Activated CD4-positive, alpha-beta T cell treated with anti-CD3 and anti-CD28 coated beads, Interleukin-2, amount 10 ng/mL, durations not matched to agents 7 days and 5 days (primary cell): Measurements from ENCODE around the gene FIG4. TPM values are rescaled to one million over a fixed set of nuclear protein-coding genes. Genes with fewer than 3 reads are reported as not detected.

Source experiments
- CTCF ChIA-PET: fragments of 350-600 bp; sonication (Branson Sonifier 250); formaldehyde crosslinking; loops from one replicate; lab custom pipeline; 2021; ENCODE audit warnings: antibody characterized with exemption; lab: Charles Lee
- POLR2A ChIA-PET: fragments of 350-600 bp; sonication (Branson Sonifier 250); formaldehyde crosslinking; loops from one replicate; lab custom pipeline; 2021; ENCODE audit warnings: antibody characterized with exemption; lab: Charles Lee
- DNase-seq: peaks from one replicate; pipeline ENCODE4 v3.0.0-alpha.2; 2020
- H3K27ac Mint-ChIP-seq: one replicate; pipeline ENCODE4 v1.8.0; 2021; ENCODE audit warnings: mild to moderate bottlenecking, moderate library complexity, mixed read lengths
- H3K27me3 Mint-ChIP-seq: one replicate; pipeline ENCODE4 v1.8.0; 2021; ENCODE audit warnings: mixed read lengths
- H3K36me3 Mint-ChIP-seq: one replicate; pipeline ENCODE4 v1.8.0; 2021; ENCODE audit warnings: low read depth, mixed read lengths
- H3K4me1 Mint-ChIP-seq: one replicate; pipeline ENCODE4 v1.8.0; 2021; ENCODE audit warnings: mixed read lengths
- H3K4me3 Mint-ChIP-seq: one replicate; pipeline ENCODE4 v1.8.0; 2021; ENCODE audit warnings: mild to moderate bottlenecking, moderate library complexity, mixed read lengths
- H3K9me3 Mint-ChIP-seq: one replicate; pipeline ENCODE4 v1.8.0; 2021; ENCODE audit warnings: mixed read lengths
- total RNA-seq, 2 experiments: library from RNA; stranded (reverse); gene quantifications; one replicate each; pipeline ENCODE4 v1.2.3, GENCODE V29; 2021

FIG4 gene
- total RNA-seq, 2 experiments from 2014 or later: 11.0 to 11.6 TPM

DNA sequence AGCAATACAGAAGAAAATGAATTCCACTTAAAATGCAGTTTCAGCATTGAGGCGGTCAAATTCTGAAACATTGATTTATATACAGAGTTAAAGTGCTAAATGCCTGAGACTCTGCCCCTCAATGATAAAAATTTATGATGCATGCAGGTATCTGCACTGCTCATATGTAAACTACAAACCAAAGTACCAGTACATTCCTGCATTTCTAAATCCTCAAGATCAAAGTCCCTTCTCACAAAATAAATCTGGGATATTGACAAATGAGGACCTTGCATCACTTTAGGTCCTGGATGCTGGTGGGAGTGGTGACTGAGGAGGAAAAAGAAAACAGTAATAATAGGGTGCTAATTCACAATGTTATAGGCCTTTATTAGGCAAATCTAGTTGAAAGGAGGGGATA is 101.9 kb downstream of the FIG4 start:
- peaks cover 5% of the 10 kb centered on the region for H3K36me3 Mint-ChIP-seq
- no peak overlapping the region for H3K4me3 Mint-ChIP-seq
- H3K27me3 Mint-ChIP-seq: no peaks in the 10 kb centered on the region
- no peak overlapping the region for H3K27ac Mint-ChIP-seq
- ChIA-PET POLR2A (no interaction called here), CTCF (interaction anchor here (0.8 to 1.2 kb wide), 2 partner anchors 11 to 247 kb away, joined by 3 read pairs; no protein-coding TSS in a partner anchor)
- H3K9me3 Mint-ChIP-seq: peaks cover 2% of the 10 kb centered on the region
- H3K4me1 Mint-ChIP-seq: peaks cover 3% of the 10 kb centered on the region
- no peak for DNase-seq

DNA sequence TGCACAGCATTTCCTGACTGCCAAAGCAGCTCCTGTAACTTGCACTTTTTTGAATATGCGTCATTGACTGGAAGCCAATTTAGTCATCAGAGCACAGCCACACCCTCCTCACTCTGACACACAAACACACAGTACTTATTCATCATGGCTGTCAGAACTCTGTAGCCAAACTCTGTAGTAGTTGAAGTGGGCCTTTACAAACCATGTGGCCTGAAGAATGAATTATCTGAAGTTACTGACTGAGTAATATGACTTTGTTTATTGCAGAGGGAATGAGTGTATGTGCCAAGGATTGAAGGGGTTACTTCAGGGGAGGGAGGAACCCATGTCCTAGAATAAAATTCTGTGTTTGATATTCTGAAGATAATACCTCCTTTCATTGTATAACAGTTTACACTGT is 102.7 kb downstream of the FIG4 start:
- POLR2A ChIA-PET: no interaction called here
- no peak overlapping the region for H3K27ac Mint-ChIP-seq
- H3K4me1 Mint-ChIP-seq: peaks cover 3% of the 10 kb centered on the region
- peaks cover 1% of the 10 kb centered on the region for H3K36me3 Mint-ChIP-seq
- no peaks in the 10 kb centered on the region for H3K9me3 Mint-ChIP-seq
- CTCF ChIA-PET: interaction anchor here (0.8 kb wide), 1 partner anchor 246 kb away, joined by 3 read pairs; no protein-coding TSS in a partner anchor
- no peak for DNase-seq
- no peaks in the 10 kb centered on the region for H3K27me3 Mint-ChIP-seq
- no peak overlapping the region for H3K4me3 Mint-ChIP-seq

DNA sequence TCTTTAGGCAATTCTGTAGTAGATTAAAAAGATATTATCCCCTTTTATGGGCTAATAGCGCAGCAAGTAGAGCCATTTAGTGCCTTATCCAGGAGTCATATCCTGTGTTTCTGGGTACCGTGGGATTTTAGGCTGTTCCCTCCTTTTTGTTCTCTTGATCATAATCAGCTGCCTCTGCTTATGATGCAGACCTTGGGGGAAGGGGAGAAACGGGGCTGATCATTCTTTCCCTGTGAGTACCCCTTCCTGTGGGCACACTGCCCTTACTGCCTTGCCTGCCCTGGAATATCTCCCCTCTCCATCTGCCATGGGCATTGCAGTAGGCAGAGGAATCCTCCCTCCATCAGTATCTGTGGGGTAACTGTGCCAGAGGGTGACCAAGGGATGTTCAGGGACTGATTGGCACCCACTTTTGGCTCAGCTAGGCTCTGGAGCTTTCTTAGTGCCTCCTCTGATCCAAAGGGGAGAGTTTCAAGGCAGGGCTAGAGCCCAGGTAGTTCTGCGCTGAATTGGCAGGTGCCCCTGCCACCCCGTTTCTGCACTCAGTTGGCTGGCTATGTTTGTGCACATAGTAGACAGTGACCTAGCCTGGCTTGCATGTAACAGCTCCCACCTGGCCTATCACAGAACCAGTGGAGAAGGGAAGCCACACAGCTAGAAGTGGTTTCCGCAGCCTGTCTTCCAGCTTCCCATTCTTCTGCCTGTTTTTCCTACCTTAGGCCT is 103.3 kb downstream of the FIG4 start:
- no peaks in the 10 kb centered on the region for H3K27me3 Mint-ChIP-seq
- no peak for DNase-seq
- H3K27ac Mint-ChIP-seq: no peak overlapping the region
- no peaks in the 10 kb centered on the region for H3K36me3 Mint-ChIP-seq
- H3K4me1 Mint-ChIP-seq: peaks cover 3% of the 10 kb centered on the region
- CTCF ChIA-PET: interaction anchor here (1.0 kb wide), 1 partner anchor 19 kb away, joined by 3 read pairs; no protein-coding TSS in a partner anchor
- no peaks in the 10 kb centered on the region for H3K9me3 Mint-ChIP-seq
- no peak overlapping the region for H3K4me3 Mint-ChIP-seq
- POLR2A ChIA-PET: no interaction called here

DNA sequence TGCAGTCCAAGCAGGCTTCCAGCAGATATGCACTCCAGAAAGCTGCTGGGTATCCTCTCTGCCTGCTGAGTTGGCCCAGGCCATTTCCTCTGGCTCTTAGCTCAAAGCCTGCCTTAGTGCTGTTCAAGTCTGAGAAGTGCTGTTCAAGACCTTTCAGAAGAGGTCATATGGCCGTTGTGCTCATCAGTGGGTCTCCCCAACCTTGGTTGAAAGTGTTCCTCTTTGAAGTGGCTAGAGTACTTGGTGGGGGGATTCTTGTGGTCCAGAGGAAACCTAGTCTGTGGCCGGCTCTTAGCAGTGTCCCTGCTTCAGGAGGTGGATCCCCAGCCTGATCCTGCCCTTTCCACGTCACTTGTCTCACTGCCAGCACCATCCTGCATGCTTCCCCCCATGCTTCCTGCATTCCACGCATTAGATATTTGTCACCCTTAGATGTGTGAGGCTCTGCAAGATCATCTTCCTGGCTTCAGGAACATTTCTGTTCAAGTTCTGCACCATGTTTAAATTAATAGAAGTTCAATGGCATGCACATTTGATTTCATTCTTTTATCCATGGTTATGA is 105.0 kb downstream of the FIG4 start:
- no peak overlapping the region for H3K4me3 Mint-ChIP-seq
- no peaks in the 10 kb centered on the region for H3K27me3 Mint-ChIP-seq
- H3K27ac Mint-ChIP-seq: no peak overlapping the region
- ChIA-PET POLR2A (no interaction called here), CTCF (interaction anchor here (1.5 kb wide), 1 partner anchor 244 kb away, joined by 3 read pairs; no protein-coding TSS in a partner anchor)
- DNase-seq: no peak
- peaks cover 3% of the 10 kb centered on the region for H3K4me1 Mint-ChIP-seq
- H3K9me3 Mint-ChIP-seq: no peaks in the 10 kb centered on the region
- H3K36me3 Mint-ChIP-seq: no peaks in the 10 kb centered on the region

DNA sequence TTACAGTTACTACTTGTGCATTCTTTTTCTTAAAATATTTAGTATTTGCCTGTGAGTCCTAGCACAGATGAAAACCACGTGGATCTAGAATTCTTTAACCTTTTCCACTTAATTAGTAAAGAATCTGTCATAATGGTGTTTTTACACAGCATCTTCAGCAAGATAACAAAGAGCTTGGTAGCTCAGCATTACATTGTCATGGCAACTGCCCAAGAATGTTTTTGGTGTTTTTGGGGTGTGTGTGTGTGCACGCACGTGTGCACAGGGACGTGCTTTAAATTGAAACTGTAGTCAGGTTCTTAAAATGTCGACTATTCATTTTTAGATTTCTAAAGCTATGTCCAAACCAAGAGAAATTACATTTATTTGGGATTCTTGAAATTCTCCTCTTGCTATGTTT is 108.0 kb downstream of the FIG4 start:
- Mint-ChIP-seq H3K9me3 (no peaks in the 10 kb centered on the region), H3K27ac (no peak overlapping the region), H3K36me3 (no peaks in the 10 kb centered on the region), H3K27me3 (no peaks in the 10 kb centered on the region), H3K4me1 (no peaks in the 10 kb centered on the region), H3K4me3 (no peak overlapping the region)
- CTCF ChIA-PET: no interaction called here
- no peak for DNase-seq
- POLR2A ChIA-PET: no interaction called here

DNA sequence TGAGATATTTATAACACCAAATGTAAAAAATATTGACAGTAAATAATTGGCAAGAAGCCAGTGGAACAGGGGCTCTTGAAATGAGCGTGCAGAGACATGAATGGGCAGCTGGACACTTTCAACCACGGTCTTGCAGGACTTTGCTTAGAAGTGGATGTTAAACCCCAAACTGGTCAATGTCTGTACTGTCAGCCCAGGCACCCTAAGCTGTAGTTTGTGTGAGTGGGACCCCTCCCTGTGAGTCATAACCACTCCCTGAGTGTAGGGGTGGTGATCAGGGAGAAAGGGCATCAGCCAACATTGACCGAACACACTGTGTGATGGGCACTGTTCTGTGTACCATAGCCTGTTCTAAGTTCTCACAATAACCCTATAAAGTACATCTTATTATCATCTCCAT is 108.6 kb downstream of the FIG4 start:
- no peak for DNase-seq
- no peaks in the 10 kb centered on the region for H3K36me3 Mint-ChIP-seq
- POLR2A ChIA-PET: no interaction called here
- no peaks in the 10 kb centered on the region for H3K27me3 Mint-ChIP-seq
- no peaks in the 10 kb centered on the region for H3K4me1 Mint-ChIP-seq
- CTCF ChIA-PET: no interaction called here
- H3K27ac Mint-ChIP-seq: no peak overlapping the region
- H3K4me3 Mint-ChIP-seq: no peak overlapping the region
- H3K9me3 Mint-ChIP-seq: no peaks in the 10 kb centered on the region

DNA sequence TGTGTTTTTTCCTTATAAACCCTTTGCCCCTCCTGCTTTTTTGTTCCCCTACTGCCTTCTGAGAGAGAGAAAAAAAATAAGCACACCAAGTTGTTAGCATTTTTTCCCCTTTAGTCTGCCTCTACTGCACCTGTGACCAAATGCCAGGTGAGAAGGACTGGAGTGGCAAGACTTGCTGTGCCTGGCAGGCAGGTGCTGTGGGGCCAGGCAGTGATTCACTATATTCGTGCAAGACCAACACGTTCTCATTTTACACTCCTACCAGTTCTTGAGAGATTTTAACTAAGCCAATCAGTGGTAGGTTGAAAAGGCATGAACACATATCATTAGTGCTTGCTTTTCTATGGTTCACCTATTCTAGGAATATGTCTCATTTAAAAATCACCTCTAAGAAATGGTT is 109.7 kb downstream of the FIG4 start:
- ChIA-PET CTCF (no interaction called here), POLR2A (no interaction called here)
- H3K27me3 Mint-ChIP-seq: no peaks in the 10 kb centered on the region
- DNase-seq: no peak
- no peaks in the 10 kb centered on the region for H3K4me1 Mint-ChIP-seq
- no peaks in the 10 kb centered on the region for H3K9me3 Mint-ChIP-seq
- H3K4me3 Mint-ChIP-seq: no peak overlapping the region
- H3K27ac Mint-ChIP-seq: no peak overlapping the region
- no peaks in the 10 kb centered on the region for H3K36me3 Mint-ChIP-seq

DNA sequence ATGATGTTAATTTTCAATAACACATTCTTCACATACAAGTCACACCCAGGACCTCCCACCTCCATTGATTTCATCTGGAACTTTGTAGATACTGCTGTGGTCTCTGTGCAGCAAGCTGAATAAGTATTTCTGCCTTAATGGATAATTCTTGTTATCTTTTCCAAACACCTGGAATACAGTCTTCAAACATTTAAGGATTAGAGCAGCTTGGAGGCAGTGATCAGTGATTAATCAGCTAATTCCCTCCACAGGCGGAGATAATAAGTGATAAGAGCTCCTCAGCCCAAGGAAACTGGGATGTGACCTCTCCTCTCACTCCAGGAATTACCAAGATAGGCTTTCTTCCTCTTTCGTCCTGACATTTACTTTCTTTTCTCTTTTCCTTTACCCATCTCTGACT is 110.7 kb downstream of the FIG4 start:
- H3K4me1 Mint-ChIP-seq: no peaks in the 10 kb centered on the region
- no peaks in the 10 kb centered on the region for H3K27me3 Mint-ChIP-seq
- ChIA-PET CTCF (interaction anchor here (1.0 to 2.1 kb wide), 2 partner anchors 10 to 72 kb away, joined by 3 to 8 read pairs; no protein-coding TSS in a partner anchor), POLR2A (no interaction called here)
- no peaks in the 10 kb centered on the region for H3K36me3 Mint-ChIP-seq
- no peak for DNase-seq
- no peak overlapping the region for H3K27ac Mint-ChIP-seq
- no peaks in the 10 kb centered on the region for H3K9me3 Mint-ChIP-seq
- no peak overlapping the region for H3K4me3 Mint-ChIP-seq

DNA sequence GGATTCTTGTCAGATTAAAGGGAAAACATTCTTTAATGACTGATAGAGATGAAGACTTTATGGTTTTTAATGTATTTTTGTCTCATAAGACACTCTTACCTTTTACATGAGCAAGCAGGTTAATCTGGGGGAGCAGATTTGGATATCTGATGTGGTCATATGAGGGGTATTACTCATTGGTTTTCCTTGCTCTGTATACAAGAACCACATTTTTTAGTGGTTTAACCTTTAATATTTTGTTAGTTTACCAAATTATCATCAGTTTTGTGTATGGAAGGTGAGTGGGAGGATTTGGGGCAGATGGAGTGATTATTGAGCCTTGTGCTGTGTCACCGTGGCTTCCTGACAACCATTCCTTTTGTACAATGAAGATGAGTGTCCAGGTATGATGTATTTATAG is 112.9 kb downstream of the FIG4 start:
- POLR2A ChIA-PET: no interaction called here
- Mint-ChIP-seq H3K9me3 (no peaks in the 10 kb centered on the region), H3K4me3 (no peak overlapping the region), H3K4me1 (no peaks in the 10 kb centered on the region), H3K27ac (no peak overlapping the region), H3K36me3 (peaks cover 2% of the 10 kb centered on the region), H3K27me3 (no peaks in the 10 kb centered on the region)
- CTCF ChIA-PET: no interaction called here
- DNase-seq: no peak

DNA sequence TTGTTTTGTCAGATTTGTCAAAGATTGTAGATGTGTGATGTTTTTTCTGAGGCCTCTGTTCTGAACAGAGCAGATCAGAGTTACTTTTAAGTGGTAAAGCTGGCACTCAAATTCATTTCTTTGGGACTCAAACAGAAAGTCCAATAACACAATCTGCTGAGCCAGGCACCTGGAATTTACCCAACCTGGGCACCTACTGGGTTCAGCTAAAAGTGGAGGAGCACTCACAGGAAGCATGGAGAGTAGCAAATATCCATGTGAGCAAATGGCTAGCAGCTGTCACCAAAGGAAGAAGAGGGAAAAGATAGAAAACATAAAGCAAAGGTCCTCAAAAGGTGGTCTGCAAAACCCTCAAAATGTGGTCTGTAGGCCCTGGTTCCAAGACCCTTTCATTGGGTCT is 116.8 kb downstream of the FIG4 start:
- ChIA-PET POLR2A (no interaction called here), CTCF (no interaction called here)
- no peaks in the 10 kb centered on the region for H3K27me3 Mint-ChIP-seq
- no peaks in the 10 kb centered on the region for H3K9me3 Mint-ChIP-seq
- H3K4me1 Mint-ChIP-seq: no peaks in the 10 kb centered on the region
- H3K27ac Mint-ChIP-seq: no peak overlapping the region
- H3K36me3 Mint-ChIP-seq: peaks cover 2% of the 10 kb centered on the region
- DNase-seq: no peak
- no peak overlapping the region for H3K4me3 Mint-ChIP-seq

DNA sequence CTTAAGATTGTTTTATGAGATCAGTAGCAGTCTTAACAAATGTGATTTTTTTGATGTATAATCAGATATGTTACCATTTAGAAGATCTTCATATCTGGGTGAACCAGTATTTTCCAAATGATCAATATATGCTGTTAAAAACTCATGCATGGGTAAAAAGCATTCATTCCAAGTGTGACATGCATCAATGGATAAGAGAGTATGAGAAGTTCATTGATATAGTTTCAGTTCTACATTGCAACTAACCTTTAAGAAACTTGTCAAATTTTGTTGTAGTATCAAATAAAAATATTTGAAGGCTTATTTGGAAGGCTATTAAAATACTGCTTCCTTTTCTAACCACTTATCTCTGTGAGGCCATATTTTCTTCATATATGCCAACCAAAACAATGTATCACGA is 117.7 kb downstream of the FIG4 start:
- ChIA-PET CTCF (interaction anchor here (0.6 kb wide), 1 partner anchor 1334 kb away, joined by 4 read pairs; no protein-coding TSS in a partner anchor), POLR2A (no interaction called here)
- no peaks in the 10 kb centered on the region for H3K4me1 Mint-ChIP-seq
- H3K9me3 Mint-ChIP-seq: no peaks in the 10 kb centered on the region
- H3K4me3 Mint-ChIP-seq: no peak overlapping the region
- no peak for DNase-seq
- no peak overlapping the region for H3K27ac Mint-ChIP-seq
- H3K36me3 Mint-ChIP-seq: peaks cover 2% of the 10 kb centered on the region
- no peaks in the 10 kb centered on the region for H3K27me3 Mint-ChIP-seq

DNA sequence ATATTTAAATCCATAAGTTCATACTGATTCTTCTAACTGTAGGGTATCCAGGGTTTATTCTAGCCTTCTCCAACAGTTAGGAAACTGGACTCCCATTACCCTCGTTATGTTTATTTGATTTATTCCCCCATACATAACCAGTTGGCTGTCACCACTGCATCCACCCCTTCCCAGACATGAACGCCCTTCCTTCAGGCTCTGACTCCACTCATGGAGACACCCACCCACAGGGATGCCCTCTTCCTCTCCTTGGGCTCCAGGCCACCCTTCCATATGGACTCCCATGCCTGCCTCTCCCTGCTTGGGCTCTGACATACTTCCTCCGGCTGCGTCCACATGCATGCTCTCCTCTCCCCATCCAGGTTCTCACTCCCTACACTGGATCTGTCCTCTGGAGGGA is 124.0 kb downstream of the FIG4 start:
- Mint-ChIP-seq H3K4me3 (no peak overlapping the region), H3K27me3 (no peaks in the 10 kb centered on the region), H3K27ac (no peak overlapping the region), H3K9me3 (no peaks in the 10 kb centered on the region), H3K4me1 (no peaks in the 10 kb centered on the region), H3K36me3 (no peaks in the 10 kb centered on the region)
- ChIA-PET CTCF (no interaction called here), POLR2A (no interaction called here)
- no peak for DNase-seq

DNA sequence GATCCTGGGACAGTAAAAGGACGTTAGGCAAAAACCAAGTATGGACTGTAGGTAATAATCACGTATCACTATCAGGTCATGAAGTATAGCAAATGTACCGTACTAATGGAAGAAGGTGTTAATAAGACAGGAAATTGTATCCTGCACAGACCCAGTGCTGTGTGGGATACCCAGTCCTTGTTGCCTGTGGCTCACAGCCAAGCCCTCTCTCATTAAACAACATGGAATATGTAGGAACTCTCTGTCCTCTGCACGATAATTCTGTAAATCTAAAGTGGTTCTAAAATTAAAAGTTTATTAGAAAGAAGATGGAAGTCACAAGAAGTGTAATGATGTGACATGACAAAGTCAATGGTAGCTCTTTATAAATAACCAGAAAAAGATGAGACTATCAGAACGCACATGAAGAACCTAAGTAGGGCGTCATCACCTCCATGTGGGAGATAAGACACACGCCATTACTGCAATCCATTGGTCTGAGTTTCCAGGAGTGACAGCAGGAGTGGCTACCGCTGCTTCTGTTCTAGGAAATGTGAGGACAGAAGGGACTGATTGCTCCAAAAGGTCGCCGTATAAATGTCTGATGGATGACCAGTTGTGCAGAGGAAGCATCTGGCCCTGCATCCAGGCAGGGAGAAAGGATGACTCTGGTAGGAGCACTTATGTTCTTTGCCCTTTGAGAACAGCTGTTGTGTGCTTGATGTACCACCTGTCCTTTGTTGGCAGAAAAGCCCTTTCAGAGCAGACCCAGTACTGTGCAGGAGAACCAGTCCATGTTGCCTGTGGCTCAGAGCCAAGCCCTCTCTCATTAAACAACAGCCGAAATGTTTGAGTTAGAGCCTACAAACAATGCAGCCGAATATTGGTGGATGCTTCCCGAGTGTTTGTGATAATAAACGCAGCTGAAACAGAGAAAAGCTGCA is 125.6 kb downstream of the FIG4 start:
- H3K9me3 Mint-ChIP-seq: no peaks in the 10 kb centered on the region
- H3K27ac Mint-ChIP-seq: no peak overlapping the region
- POLR2A ChIA-PET: no interaction called here
- no peak overlapping the region for H3K4me3 Mint-ChIP-seq
- DNase-seq: no peak
- no peaks in the 10 kb centered on the region for H3K4me1 Mint-ChIP-seq
- H3K27me3 Mint-ChIP-seq: no peaks in the 10 kb centered on the region
- CTCF ChIA-PET: no interaction called here
- no peaks in the 10 kb centered on the region for H3K36me3 Mint-ChIP-seq
